HG03060 (cell line): ENCODE data around the gene SIRT1.
"Not testable (repeated sequence)": the region's sequence is repeated elsewhere in the genome, so short reads cannot be mapped to it uniquely, and the experiment has no call there.

Experiments used
- ATAC-seq: cut with Tn5 transposase; IDR thresholded peaks from one replicate; pipeline ENCODE4 v1.9.1; 2021; ENCODE audit warnings: low read depth, moderate number of reproducible peaks; ENCODE audit not compliant: unreplicated experiment

The SIRT1 gene

DNA sequence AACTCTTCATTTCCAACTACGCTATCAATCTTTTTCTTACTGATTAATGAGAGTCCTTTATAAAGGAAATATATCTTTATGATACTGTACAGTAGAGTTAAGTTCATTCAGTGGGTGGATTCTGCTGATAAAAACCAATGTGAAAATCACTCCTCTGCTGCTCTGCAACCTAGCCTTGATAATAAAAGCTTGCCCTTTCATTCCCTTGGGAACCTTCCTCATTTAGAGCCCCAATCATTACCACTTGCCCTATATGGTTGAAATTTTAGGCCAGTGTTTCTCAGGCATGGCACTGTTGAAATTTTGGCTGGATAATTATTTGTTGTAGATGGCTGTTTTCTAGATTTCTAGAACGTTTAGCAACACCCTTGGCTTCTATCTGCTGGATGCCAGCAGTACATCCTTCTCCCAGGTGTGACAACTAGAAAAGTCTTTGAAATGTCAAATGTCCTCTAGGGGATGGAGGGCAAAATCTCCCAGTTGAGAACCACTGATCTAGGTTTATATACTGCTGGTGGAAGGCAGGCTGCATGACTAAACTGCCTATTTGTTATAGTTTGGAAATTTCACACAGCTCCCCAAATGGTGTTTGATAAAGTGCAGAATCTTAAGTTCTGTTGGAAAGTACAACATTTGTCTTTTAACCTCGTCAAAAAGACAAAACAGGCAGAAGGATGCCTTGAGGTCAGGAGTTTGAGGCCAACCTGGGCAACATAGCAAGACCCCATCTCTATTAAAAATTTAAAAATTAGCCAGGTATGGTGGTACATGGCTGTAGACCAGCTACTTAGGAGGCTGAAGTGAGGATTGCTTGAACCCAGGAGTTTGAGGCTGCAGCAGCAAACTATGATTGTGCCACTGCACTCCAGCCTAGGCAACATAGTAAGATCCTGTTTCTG lies 8.9 kb upstream of the SIRT1 start:
- ATAC-seq = no peak

DNA sequence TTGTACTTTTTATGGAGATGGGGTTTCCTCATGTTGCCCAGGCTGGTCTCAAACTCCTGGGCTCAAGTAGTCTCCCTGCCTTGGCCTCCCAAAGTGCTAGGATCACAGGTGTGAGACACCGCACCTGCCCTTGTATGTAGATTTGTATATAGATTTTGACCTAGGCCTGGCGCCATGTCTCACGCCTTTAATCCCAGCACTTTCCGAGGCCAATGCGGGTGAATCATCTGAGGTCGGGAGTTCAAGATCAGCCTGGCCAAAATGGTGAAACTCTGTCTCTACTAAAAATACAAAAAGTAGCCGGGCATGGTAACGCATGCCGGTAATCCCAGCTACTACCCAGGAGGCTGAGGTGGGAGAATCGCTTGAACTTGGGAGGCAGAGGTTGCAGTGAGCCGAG lies 7.0 kb upstream of the SIRT1 start:
- ATAC-seq = not testable (repeated sequence)

DNA sequence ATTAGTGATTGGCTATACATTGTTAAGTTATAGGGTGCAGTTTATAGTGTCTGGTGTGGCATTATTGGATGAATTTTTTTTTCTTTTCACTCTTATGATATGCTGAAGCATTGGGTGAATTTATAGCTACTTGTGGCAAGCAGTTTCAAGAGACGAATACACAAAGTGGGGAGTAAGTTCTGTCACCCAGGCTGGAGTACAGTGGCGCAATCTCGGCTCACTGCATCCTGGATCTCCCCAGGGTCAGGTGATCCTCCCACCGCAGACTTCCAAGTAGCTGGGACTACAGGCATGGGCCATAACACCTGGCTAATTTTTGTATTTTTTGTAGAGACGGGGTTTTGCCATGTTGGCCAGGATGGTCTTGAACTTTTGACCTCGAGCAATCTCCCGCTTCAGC lies 6.3 kb upstream of the SIRT1 start:
- no peak for ATAC-seq

DNA sequence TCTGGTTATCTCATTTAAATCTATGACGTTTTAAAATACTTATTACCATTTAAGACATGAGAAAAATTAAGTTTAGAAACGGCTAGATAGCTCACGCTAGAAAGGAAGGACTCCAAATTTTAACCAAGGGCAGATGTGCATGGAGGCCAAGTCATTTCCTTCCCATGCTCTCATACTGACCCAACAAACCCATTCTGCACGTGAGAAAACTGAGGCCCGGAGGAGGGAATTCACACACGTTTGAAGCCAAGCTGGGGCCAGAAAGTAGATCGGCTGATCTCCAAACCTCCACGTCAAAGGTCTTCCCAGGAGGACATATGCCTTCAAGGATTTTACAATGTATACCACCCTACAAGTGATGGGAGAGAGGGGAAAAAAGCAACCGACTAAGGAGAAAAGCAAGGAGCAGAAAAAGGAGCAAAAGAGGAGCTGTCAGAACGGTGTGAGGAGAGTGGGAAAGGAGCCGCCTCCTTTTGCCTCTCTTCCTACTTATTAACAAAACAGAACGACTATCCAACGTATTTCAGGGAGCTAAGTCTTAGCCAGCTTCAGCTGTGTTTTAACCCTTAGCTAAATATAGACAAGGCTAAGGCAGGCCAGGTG lies 645 bp upstream of the SIRT1 start:
- ATAC-seq = no peak

DNA sequence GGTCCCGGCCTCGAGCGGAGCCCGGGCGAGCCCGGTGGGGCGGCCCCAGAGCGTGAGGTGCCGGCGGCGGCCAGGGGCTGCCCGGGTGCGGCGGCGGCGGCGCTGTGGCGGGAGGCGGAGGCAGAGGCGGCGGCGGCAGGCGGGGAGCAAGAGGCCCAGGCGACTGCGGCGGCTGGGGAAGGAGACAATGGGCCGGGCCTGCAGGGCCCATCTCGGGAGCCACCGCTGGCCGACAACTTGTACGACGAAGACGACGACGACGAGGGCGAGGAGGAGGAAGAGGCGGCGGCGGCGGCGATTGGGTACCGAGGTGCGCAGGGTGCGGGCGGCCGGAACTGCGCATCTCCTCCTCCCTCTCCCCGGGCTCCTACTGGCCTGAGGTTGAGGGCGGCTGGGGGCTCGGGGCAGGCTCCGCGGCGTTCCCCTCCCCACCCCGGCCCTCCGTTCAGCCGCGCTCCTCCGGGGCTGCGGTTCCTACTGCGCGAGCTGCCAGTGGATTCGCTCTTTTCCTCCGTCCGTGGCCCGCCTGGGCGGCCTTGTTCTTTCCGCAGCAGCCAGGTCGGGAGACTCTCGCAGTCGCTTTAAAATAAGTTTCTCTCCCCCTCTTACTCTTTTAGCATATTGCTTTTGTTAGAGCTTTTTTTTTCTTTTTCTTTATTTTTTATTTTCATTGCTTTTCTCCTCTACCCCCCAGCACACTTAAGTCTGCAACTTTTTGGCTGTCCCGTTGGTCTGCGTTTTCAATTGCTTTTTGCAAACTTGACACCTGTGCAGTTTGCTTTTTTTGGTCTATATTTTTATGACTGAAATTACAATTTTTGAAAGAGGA lies 600 bp downstream of the SIRT1 start:
- ATAC-seq = no peak

DNA sequence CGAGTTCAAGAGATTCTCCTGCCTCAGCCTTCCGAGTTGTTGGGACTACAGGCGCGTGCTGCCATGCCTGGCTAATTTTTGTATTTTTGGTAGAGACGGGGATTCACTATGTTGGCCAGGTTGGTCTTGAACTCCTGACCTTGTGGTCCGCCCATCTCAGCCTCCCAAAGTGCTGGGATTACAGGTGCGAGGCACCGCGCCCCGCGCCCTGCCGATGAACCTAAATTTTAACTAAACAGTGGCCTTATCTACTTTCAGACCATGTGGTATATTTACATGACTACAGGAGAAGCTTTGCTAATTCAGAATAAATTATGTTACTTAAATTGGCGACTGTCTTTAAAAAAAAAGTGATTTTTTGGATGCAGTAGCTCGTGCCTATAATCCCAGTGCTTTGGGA lies 9.2 kb downstream of the SIRT1 start:
- no peak for ATAC-seq

DNA sequence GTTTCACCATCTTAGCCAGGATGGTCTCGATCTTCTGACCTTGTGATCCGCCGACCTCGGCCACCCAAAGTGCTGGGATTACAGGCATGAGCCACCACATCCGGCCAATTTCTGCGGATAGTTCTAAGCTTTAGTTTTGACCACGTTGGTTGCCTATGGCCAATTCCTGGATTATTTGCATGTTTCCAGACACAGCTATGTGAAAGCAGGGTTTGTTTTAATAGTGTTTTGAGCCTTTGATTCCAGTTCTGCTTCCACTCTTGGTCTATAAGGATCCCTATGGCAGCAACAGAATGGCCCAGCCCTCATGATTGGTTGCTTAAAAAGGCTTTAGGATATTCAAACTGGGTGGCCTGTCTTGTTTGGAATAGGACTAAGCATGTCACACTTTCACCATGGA lies 19.1 kb downstream of the SIRT1 start:
- ATAC-seq = no peak

DNA sequence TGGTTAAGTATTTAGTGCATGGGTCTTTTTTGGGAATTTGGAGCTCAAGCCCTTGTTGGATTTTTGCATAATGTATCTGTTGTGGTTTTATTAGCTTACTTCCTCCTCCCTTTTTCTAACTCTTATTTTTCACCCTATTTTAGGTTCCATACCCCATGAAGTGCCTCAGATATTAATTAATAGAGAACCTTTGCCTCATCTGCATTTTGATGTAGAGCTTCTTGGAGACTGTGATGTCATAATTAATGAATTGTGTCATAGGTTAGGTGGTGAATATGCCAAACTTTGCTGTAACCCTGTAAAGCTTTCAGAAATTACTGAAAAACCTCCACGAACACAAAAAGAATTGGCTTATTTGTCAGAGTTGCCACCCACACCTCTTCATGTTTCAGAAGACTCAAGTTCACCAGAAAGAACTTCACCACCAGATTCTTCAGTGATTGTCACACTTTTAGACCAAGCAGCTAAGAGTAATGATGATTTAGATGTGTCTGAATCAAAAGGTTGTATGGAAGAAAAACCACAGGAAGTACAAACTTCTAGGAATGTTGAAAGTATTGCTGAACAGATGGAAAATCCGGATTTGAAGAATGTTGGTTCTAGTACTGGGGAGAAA lies 28.0 kb downstream of the SIRT1 start:
- no peak for ATAC-seq

DNA sequence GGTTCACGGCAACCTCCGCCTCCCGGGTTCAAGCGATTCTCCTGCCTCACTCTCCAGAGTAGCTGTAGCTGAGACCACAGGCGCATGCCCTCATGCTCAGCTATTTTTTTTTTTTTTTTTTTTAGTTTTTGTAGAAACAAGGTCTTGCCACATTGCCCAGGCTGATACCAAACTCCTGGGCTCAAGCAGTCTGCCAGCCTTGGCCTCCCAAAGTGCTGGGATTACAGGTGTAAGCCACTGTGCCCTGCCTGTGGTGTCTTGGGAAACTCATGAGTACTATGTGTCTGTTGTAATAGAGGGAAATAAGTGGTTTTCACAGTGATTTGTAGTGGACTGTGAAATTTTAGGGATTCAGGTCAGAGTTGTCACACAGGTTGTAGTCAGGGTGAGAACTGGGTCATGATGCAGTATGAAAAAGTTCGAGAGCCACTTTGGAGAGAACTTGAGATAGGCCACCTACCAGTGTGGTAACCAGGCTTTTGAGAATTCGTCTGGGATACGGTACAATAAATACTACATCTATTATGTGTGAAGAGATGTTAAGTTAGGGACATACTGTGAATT lies 30.4 kb downstream of the SIRT1 start:
- no peak for ATAC-seq

DNA sequence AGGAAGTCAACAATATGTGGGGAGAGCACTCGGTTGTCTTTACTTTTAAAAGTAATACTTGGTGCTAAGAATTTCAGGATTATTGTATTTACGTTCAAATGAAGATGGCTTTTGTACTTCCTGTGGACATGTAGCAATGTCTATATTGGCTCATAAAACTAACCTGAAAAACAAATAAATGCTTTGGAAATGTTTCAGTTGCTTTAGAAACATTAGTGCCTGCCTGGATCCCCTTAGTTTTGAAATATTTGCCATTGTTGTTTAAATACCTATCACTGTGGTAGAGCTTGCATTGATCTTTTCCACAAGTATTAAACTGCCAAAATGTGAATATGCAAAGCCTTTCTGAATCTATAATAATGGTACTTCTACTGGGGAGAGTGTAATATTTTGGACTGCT lies 32.7 kb downstream of the SIRT1 start:
- no peak for ATAC-seq

DNA sequence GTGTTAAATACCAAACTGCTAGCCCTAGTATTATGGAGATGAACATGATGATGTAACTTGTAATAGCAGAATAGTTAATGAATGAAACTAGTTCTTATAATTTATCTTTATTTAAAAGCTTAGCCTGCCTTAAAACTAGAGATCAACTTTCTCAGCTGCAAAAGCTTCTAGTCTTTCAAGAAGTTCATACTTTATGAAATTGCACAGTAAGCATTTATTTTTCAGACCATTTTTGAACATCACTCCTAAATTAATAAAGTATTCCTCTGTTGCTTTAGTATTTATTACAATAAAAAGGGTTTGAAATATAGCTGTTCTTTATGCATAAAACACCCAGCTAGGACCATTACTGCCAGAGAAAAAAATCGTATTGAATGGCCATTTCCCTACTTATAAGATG lies 33.2 kb downstream of the SIRT1 start:
- ATAC-seq = no peak

DNA sequence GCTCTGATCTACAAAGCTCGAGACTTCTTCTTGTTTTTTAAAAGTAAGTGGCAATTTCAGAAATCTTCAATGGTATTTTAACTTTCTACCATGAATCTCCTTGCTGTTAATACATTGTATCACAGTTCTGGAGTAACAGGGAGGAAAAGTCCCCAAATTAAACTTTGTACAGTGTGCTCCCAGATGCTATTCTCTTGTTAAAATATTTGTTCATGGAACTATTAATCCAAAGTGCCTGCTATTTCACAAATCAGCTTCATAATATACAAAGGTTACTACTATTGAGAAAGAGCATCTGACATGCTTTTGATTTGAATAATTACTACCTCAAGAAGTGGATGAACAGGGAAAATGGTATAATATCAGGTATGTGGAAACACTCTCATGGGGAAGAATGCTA lies 36.6 kb downstream of the SIRT1 start:
- no peak for ATAC-seq

DNA sequence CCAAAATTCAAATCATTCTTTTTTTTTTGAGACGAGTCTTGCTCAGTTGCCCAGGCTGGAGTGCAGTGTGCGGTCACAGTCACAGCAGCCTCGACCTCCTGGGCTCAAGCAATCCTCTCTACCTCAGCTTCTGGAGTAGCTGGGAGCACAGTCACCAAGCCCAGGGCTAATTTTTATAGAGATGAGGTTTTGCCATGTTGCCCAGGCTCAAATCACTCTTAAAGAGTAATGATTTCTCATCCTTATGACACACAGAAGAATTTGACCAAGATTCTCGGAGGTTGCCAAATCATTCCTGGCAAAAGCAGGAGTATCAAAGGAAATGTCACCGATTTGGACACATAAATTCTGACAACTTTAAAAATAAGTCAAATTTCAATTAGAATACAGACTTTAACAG lies 39.1 kb downstream of the SIRT1 start:
- ATAC-seq = no peak

DNA sequence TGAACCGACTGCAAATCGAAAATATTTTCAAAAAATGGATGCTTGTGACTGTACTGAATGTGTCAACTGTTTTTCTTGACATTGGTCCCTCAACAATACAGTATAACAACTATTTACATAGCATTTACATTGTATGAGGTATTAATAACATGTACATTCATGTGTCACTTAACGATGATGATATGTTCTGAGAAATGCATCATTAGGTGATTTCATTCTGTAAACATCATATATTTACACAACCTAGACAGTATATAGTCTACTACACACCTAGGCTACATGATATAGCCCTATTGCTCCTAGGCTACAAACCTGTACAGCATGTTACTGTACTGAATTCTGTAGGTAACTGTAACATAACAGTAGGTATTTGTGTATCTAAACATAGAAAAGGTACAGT lies 39.7 kb downstream of the SIRT1 start:
- ATAC-seq = no peak

DNA sequence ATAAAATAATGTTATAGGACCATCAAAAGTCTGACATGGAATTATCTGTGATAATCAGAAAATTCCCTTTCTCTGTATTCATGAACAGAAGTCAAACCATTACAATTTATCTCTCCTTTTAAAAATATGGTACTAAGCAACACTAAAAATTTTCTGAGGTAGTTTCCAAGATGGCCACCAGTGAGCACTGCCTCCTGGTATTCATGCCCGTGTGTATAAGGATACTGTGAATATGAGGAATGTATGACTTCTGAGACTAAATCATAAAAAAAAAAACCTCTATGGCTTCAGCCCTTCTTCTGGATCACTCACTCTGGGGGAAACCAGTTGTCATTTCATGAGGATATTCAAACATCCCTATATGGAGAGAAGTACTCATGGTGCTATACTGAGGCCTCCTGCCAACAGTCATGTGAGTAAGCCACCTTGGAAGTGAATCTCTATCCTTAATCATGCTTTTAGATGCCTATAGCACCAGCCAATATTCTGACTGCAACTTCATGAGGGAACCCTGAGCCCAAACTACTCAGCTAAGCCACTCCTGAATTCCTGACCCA lies 41.1 kb downstream of the SIRT1 start:
- no peak for ATAC-seq

DNA sequence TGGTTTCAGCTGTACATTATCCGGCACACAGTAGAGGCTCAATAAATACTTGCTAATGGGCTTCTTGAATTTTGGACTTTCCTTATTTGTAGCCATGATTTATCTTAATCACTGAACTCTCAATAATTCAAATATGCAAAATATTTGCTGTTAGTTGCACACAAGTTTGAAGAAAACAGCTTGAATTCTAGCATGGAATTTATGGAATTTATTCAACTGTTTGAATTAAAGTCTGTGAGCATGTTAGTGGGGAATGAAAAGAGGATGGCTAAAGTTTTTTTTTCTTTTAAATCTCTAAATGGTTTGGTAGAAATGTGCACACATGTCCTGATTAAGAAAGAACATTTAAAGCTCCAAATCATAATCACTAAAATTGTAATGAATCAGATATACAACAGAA lies 42.5 kb downstream of the SIRT1 start:
- ATAC-seq = no peak

DNA sequence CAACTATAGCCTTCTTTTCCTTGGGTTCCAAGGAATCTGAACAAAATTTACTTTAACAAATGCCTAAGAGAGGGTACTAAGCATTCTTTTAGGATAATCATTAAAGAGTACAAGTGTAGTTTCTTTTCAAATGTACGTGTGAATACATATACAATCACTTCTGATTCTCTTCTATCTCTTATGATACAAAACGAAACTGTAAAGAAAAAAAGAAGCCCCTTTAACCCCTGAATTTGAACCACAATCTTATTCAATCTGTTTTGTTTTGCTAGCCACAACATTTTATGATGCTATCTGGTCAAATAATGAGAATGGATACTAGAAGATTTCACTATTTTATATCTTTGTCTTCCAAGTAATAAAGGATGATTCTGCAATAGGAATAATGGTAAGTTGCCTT lies 48.7 kb downstream of the SIRT1 start:
- no peak for ATAC-seq

DNA sequence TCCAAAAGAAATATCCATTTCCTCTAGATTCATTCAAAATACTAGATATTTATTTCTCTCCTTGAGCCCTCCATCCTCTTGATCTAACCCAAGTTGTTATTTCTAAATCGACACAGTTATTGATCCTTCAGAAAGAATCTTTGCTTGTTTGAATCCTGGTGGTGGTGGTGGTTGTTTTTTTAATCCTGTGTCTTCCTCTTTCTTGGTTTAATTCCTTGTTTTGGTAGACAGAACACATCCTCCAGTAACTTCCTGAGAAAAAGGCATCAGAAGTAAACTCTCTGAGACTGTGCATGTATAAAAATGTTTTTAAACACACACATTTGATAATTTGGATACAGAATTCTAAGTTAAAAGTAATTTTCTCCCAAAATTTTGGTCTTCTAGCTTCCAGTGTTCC lies 49.9 kb downstream of the SIRT1 start:
- no peak for ATAC-seq

DNA sequence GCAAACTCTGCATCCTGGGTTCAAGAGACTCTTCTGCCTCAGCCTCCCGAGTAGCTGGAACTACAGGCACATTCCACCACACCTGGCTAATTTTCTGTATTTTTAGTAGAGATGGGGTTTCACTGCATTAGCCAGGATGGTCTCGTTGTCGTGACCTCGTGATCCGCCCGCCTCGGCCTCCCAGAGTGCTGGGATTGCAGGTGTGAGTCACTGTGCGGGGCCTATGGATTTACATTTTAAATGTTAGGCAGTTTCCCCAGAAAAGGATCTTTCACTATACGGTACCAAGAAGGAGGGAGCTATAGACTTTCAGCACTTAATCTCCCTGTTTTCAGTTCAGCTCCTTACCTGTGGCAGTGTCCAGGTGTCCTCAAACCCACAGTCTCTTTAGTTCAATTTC lies 50.8 kb downstream of the SIRT1 start:
- ATAC-seq = no peak

DNA sequence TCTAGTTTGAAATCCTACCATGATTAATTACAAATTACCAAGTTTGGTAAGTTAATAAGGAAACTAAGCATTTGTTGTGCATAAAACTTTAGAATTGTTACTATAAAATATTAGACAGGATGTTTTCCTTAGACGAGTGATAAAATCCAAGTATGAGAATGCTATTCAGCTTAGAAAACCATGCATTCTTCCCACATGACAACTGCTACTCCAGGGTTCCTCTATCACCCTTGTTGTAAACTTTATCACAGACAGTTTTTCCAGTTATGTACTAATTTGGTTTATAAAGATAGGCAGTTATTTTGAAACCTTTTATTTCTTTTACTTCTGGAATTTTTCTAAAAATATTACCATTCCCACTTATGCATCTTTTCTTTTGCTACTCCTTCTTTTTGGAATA lies 52.0 kb downstream of the SIRT1 start:
- ATAC-seq = no peak
